ENCODE measurements around the gene EIF2AK3. TPM values are rescaled to one million over a fixed set of nuclear protein-coding genes. Genes with fewer than 3 reads are reported as not detected.

EIF2AK3 gene
- total RNA-seq, 4 donors from 2014 or later, result 6.4 to 52.7 (median 19.9) TPM

DNA sequence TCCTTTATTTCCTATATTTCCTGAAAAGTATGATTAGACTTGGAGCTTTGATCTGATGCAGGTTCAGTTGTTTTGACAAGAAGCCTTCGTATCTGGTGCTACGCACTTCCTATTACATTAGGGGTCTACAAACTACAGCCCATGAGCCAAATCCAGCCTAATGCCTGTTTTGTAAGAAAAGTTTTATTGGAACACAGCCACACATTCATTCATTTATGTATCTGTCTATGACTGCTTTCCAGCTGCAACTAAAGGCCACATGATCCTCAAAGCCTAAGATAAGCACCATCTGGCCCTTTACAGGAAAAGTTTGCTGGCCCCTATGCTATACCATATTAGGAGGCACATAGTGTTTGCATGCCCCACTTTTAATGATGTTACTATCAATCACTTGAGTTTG is 26.0 kb downstream of the EIF2AK3 start:
- no peak overlapping the region for H3K4me3 ChIP-seq
- peaks cover 0 to 4% of the 10 kb centered on the region in 2 donors for H3K4me1 ChIP-seq
- TF ChIP-seq, protein P1, sequence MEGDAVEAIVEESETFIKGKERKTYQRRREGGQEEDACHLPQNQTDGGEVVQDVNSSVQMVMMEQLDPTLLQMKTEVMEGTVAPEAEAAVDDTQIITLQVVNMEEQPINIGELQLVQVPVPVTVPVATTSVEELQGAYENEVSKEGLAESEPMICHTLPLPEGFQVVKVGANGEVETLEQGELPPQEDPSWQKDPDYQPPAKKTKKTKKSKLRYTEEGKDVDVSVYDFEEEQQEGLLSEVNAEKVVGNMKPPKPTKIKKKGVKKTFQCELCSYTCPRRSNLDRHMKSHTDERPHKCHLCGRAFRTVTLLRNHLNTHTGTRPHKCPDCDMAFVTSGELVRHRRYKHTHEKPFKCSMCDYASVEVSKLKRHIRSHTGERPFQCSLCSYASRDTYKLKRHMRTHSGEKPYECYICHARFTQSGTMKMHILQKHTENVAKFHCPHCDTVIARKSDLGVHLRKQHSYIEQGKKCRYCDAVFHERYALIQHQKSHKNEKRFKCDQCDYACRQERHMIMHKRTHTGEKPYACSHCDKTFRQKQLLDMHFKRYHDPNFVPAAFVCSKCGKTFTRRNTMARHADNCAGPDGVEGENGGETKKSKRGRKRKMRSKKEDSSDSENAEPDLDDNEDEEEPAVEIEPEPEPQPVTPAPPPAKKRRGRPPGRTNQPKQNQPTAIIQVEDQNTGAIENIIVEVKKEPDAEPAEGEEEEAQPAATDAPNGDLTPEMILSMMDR (IDR thresholded peaks at IDR 0.05), result no peak
- no peak for TF ChIP-seq POLR2A (IDR thresholded peaks at IDR 0.05)
- no peaks in the 10 kb centered on the region for H3K27me3 ChIP-seq
- intact Hi-C loops (cut with DNase I; ENCODE audit: low total_unique reads), result no loop called here
- H3K9me3 ChIP-seq, result no peaks in the 10 kb centered on the region
- DNase-seq, result no peak
- no peaks in the 10 kb centered on the region for H3K36me3 ChIP-seq
- peak overlapping the region in 1 of 2 donors; percentile 60 for H3K27ac ChIP-seq

DNA sequence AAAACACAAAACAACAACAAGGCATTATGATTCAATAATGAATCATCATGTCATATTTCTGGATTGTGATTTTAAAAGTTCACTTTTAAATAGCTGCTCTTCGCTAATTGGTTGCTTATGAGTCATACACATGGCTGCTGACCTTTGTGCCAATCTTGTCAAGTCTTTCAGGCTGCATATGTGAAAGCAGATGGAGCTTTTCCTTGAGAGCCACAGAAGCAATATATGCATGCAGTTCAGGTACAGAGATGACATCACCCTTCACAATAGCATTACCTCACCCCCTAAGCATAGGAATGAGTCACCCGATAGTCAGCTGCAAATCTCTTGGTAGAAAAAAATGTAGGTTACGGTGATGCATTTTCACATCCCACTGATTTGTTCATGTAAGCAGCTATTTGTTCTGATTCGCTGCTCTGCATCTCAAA is 27.2 kb downstream of the EIF2AK3 start:
- H3K4me3 ChIP-seq, result no peak overlapping the region
- H3K27ac ChIP-seq, result peak overlapping the region; percentile 19 to 60
- no peaks in the 10 kb centered on the region for H3K27me3 ChIP-seq
- peak in 1 of 2 donors; percentile 37 for DNase-seq
- H3K9me3 ChIP-seq, result no peaks in the 10 kb centered on the region
- no peaks in the 10 kb centered on the region for H3K36me3 ChIP-seq
- TF ChIP-seq, protein P1 (IDR thresholded peaks at IDR 0.05), result no peak
- TF ChIP-seq POLR2A (IDR thresholded peaks at IDR 0.05), result no peak
- intact Hi-C loops (cut with DNase I; ENCODE audit: low total_unique reads), result no loop called here
- H3K4me1 ChIP-seq, result peaks cover 0 to 4% of the 10 kb centered on the region in 2 donors

DNA sequence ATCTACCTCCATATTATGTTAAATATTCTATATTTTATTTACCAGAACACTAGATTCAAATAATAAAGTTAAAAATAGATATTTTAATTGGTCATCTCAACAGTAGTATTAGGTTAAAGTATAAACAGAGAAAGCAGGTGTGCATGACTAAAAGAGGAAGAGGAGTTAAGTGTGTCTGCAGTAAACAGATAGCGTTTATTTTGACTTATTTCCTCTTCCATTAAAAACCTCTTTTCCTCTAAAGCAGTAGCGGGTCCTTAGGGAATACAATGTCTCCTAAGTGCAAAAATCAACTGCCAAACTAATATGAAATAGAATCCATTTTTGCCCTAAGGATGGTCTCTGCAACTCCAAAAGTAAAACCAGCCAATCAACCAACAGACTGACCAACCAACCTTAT is 27.7 kb downstream of the EIF2AK3 start:
- Histone ChIP-seq H3K9me3 (no peaks in the 10 kb centered on the region), H3K4me1 (peaks cover 0 to 4% of the 10 kb centered on the region in 2 donors), H3K4me3 (no peak overlapping the region), H3K27ac (peak overlapping the region in 1 of 2 donors; percentile 10), H3K27me3 (no peaks in the 10 kb centered on the region), H3K36me3 (no peaks in the 10 kb centered on the region)
- TF ChIP-seq, protein P1 (IDR thresholded peaks at IDR 0.05), result no peak
- TF ChIP-seq POLR2A (IDR thresholded peaks at IDR 0.05), result no peak
- intact Hi-C loops (cut with DNase I; ENCODE audit: low total_unique reads), result no loop called here
- no peak for DNase-seq

DNA sequence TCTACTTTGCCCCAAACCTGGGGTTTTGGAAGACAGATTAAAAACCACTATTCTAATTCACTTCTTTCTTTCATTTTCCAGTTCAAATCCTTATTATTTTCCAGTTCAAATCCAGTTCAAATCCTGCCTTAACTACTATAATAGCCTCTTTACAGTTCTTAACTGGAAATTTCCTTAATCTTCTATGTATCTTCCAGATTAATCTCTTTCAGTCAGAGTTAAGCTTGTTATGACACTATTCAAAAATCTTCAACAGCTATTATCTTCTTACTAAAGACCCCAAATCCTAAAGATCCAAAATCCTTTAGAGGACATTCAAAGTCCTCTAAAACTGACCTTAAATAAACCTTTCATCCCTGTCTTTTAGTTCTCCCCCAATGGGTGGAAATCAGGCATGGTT is 30.1 kb downstream of the EIF2AK3 start:
- no peak for DNase-seq
- no peaks in the 10 kb centered on the region for H3K9me3 ChIP-seq
- TF ChIP-seq POLR2A (IDR thresholded peaks at IDR 0.05), result no peak
- TF ChIP-seq, protein P1 (IDR thresholded peaks at IDR 0.05), result no peak
- H3K27ac ChIP-seq, result no peak overlapping the region
- intact Hi-C loops (cut with DNase I; ENCODE audit: low total_unique reads), result no loop called here
- H3K4me3 ChIP-seq, result no peak overlapping the region
- H3K36me3 ChIP-seq, result no peaks in the 10 kb centered on the region
- H3K4me1 ChIP-seq, result peaks cover 0 to 4% of the 10 kb centered on the region in 2 donors
- no peaks in the 10 kb centered on the region for H3K27me3 ChIP-seq

DNA sequence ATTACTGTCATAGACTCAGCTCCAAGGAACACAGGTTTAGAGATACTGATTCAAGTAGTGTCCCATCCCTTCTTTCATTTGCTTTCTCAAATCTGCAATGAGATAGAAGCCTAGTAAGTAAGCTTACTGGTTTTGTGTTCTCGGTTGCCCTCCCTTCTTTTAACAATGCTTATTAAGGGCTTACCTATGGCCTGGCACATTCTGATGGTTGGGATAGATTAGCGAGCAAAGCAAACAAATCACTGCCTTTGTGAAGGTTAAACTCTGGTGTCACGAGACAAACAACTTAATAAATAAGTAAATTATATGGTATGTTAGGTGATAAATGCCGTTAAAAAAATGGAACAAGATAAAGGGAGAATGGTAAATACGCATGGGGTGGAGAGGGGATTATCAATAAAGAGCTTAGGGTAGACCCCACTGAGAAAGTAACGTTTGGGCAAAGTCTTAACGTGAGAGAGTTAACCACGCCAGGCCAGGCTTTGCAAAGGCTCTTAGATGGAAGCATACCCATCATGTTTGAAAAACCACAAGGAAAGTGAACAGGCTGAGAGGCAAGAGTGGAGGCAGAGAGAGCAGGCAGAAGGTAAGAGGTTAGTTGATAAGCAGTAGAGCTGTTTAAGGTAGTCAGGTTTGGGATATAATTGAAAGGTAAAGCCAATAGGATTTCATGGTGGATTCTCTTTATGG is 31.0 kb downstream of the EIF2AK3 start:
- no peak for TF ChIP-seq POLR2A (IDR thresholded peaks at IDR 0.05)
- TF ChIP-seq, protein P1 (IDR thresholded peaks at IDR 0.05), result no peak
- no peaks in the 10 kb centered on the region for H3K36me3 ChIP-seq
- no peak overlapping the region for H3K4me3 ChIP-seq
- H3K27me3 ChIP-seq, result no peaks in the 10 kb centered on the region
- H3K27ac ChIP-seq, result no peak overlapping the region
- intact Hi-C loops (cut with DNase I; ENCODE audit: low total_unique reads), result no loop called here
- H3K4me1 ChIP-seq, result peaks cover 0 to 4% of the 10 kb centered on the region in 2 donors
- DNase-seq, result no peak
- no peaks in the 10 kb centered on the region for H3K9me3 ChIP-seq

All from uterus (tissue), 4 donors.